Measurements from ENCODE around the gene OR51A2.
"Not testable (repeated sequence)": the region's sequence is repeated elsewhere in the genome, so short reads cannot be mapped to it uniquely, and the experiment has no call there.

The OR51A2 gene

GRCh38 chr11:4955613-4956012 lies at the start of gene OR51A2:
TSS of gene OR51A2 (minus strand) at chr11:4955713. CDS start at chr11:4955713, 0 bp downstream.
- not testable (repeated sequence) for DNase-seq (ENCODE audit: low read depth)

- no peak for DNase-seq (ENCODE audit: low read depth)
Observed at GRCh38 chr11:5004424-5005274, 49.1 kb upstream of the OR51A2 start.

GRCh38 chr11:4994551-4994950 lies 39.0 kb upstream of the OR51A2 start, which contains the start of gene OR51L1:
TSS of gene OR51L1 (plus strand) at chr11:4994851. CDS start at chr11:4998983, 4,132 bp downstream.
- DNase-seq (ENCODE audit: low read depth), result no peak

GRCh38 chr11:4991060-4991459 lies 35.5 kb upstream of the OR51A2 start:
- no peak for DNase-seq (ENCODE audit: low read depth)

GRCh38 chr11:4983841-4984240 lies 28.3 kb upstream of the OR51A2 start:
- DNase-seq (ENCODE audit: low read depth), result no peak

- no peak for DNase-seq (ENCODE audit: low read depth)
Observed at GRCh38 chr11:4982678-4983077, 27.2 kb upstream of the OR51A2 start.

GRCh38 chr11:4979036-4979435 lies 23.5 kb upstream of the OR51A2 start:
- no peak for DNase-seq (ENCODE audit: low read depth)

GRCh38 chr11:4975436-4975835 lies 19.9 kb upstream of the OR51A2 start:
- no peak for DNase-seq (ENCODE audit: low read depth)

GRCh38 chr11:4962816-4963215 lies 7.3 kb upstream of the OR51A2 start:
- no peak for DNase-seq (ENCODE audit: low read depth)

- DNase-seq (ENCODE audit: low read depth), result no peak
Observed at GRCh38 chr11:4960877-4961276, 5.4 kb upstream of the OR51A2 start.

GRCh38 chr11:4957396-4957795 lies 1.9 kb upstream of the OR51A2 start:
- DNase-seq (ENCODE audit: low read depth), result no peak

- DNase-seq (ENCODE audit: low read depth), result no peak
Observed at GRCh38 chr11:4947505-4947904, 8.0 kb downstream of the OR51A2 start, which contains the start of gene OR51A4. TSS of gene OR51A4 (minus strand) at chr11:4947605. CDS start at chr11:4947100, 505 bp downstream.

GRCh38 chr11:4936745-4937144 lies 18.8 kb downstream of the OR51A2 start:
- no peak for DNase-seq (ENCODE audit: low read depth)

- no peak for DNase-seq (ENCODE audit: low read depth)
Observed at GRCh38 chr11:4932751-4933150, 22.8 kb downstream of the OR51A2 start.

GRCh38 chr11:4926608-4927007 lies 28.9 kb downstream of the OR51A2 start:
- DNase-seq (ENCODE audit: low read depth), result no peak

GRCh38 chr11:4924239-4924638 lies 31.3 kb downstream of the OR51A2 start, which contains the start of gene OR51G1:
TSS of gene OR51G1 (minus strand) at chr11:4924339. CDS start at chr11:4924339, 0 bp downstream.
- DNase-seq (ENCODE audit: low read depth), result no peak

GRCh38 chr11:4922304-4922703 lies 33.2 kb downstream of the OR51A2 start:
- no peak for DNase-seq (ENCODE audit: low read depth)

GRCh38 chr11:4921796-4922195 lies 33.7 kb downstream of the OR51A2 start:
- no peak for DNase-seq (ENCODE audit: low read depth)

- no peak for DNase-seq (ENCODE audit: low read depth)
Observed at GRCh38 chr11:4919250-4919649, 36.3 kb downstream of the OR51A2 start, which contains the start of gene OR51G2. TSS of gene OR51G2 (minus strand) at chr11:4919350. CDS start at chr11:4915663, 3,687 bp downstream.

GRCh38 chr11:4916581-4916980 lies 38.9 kb downstream of the OR51A2 start:
- DNase-seq (ENCODE audit: low read depth), result no peak

Measured in activated gamma-delta T cell treated with anti-CD3 and anti-CD28 coated beads, Interleukin-2, amount 50 U/mL, for 16 hours (primary cell).